Measurements from ENCODE around the gene C11orf52. TPM values are rescaled to one million over a fixed set of nuclear protein-coding genes. Genes with fewer than 3 reads are reported as not detected.

Gene C11orf52
- total and polyA plus RNA-seq, 2 of the 13 experiments (the other 11 are each of a cell fraction or from before 2014, with no cell fraction given) = 7.4 to 11.0 TPM

DNA sequence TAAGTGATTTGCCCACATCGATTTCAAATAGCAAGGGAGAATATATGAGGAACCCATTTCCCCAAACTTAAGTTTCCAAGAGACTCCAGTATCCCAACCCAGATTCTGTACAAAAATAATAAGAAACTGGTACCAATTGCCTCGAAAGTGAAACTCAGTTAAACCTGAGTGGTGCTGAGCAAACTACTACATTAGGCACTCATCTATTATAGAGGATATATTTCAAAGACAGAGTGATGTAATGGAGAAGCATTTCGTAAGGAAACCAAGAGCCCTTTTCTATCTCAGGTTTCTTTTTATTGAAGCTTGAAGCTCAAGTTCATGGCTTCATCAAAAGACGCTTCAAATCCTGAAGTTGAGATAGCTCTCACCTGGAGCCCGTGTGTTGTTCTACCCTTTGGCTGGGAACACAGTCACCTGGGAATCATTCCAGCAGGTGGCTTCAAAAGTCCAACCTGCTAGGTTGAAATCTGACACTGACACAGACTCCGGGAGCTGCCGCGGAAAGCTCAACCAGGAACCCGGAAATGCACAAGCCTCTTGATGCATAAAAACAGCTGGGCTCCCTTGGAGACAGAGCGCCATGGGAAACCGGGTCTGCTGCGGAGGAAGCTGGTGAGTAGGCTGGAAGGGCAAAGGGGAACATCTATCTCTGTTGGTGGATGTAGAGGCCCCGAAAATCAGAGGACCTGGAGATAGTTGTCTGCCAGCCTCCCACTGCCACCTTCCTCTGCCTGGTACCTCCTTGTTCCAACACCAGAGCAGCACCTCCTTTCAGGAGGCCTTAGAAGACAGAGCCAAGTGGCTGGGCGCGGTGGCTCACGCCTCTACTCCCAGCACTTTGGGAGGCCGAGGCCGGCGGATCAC lies at the start of gene C11orf52 (continued):
- TF ChIP-seq, protein P1, sequence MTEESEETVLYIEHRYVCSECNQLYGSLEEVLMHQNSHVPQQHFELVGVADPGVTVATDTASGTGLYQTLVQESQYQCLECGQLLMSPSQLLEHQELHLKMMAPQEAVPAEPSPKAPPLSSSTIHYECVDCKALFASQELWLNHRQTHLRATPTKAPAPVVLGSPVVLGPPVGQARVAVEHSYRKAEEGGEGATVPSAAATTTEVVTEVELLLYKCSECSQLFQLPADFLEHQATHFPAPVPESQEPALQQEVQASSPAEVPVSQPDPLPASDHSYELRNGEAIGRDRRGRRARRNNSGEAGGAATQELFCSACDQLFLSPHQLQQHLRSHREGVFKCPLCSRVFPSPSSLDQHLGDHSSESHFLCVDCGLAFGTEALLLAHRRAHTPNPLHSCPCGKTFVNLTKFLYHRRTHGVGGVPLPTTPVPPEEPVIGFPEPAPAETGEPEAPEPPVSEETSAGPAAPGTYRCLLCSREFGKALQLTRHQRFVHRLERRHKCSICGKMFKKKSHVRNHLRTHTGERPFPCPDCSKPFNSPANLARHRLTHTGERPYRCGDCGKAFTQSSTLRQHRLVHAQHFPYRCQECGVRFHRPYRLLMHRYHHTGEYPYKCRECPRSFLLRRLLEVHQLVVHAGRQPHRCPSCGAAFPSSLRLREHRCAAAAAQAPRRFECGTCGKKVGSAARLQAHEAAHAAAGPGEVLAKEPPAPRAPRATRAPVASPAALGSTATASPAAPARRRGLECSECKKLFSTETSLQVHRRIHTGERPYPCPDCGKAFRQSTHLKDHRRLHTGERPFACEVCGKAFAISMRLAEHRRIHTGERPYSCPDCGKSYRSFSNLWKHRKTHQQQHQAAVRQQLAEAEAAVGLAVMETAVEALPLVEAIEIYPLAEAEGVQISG (CRISPR knock-in tag; IDR thresholded peaks at IDR 0.05) = peak; percentile 55; the same call in 1 of the 2 replicates
- TF ChIP-seq, protein P2, sequence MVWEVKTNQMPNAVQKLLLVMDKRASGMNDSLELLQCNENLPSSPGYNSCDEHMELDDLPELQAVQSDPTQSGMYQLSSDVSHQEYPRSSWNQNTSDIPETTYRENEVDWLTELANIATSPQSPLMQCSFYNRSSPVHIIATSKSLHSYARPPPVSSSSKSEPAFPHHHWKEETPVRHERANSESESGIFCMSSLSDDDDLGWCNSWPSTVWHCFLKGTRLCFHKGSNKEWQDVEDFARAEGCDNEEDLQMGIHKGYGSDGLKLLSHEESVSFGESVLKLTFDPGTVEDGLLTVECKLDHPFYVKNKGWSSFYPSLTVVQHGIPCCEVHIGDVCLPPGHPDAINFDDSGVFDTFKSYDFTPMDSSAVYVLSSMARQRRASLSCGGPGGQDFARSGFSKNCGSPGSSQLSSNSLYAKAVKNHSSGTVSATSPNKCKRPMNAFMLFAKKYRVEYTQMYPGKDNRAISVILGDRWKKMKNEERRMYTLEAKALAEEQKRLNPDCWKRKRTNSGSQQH (CRISPR knock-in tag; IDR thresholded peaks at IDR 0.05; ENCODE audit: low read depth) = no peak
- no peak for TF ChIP-seq AGO2 (optimal IDR thresholded peaks at IDR 0.05; ENCODE audit: low read depth, low read length)
- no peak for TF ChIP-seq ZNF24 (IDR thresholded peaks at IDR 0.05)
- TF ChIP-seq NR2C2 (CRISPR knock-in tag; IDR thresholded peaks at IDR 0.05; ENCODE audit: borderline replicate concordance) = no peak; the same call in none of the 2 replicates
- TF ChIP-seq, protein P3, sequence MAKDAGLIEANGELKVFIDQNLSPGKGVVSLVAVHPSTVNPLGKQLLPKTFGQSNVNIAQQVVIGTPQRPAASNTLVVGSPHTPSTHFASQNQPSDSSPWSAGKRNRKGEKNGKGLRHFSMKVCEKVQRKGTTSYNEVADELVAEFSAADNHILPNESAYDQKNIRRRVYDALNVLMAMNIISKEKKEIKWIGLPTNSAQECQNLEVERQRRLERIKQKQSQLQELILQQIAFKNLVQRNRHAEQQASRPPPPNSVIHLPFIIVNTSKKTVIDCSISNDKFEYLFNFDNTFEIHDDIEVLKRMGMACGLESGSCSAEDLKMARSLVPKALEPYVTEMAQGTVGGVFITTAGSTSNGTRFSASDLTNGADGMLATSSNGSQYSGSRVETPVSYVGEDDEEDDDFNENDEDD (CRISPR knock-in tag; IDR thresholded peaks at IDR 0.05; ENCODE audit: borderline replicate concordance) = peak; percentile 44; the same call in 1 of the 2 replicates
- 0 out of 2 replicates have a peak, but pooled peaks have one; percentile 38 for TF ChIP-seq NCOA1 (CRISPR knock-in tag; IDR thresholded peaks at IDR 0.05)
- TF ChIP-seq ZNF747 (CRISPR knock-in tag; IDR thresholded peaks at IDR 0.05; ENCODE audit: borderline replicate concordance) = no peak
- TF ChIP-seq CREM (IDR thresholded peaks at IDR 0.05) = peak; percentile 27
- no peak for TF ChIP-seq CREM (CRISPR knock-in tag; IDR thresholded peaks at IDR 0.05)
- TF ChIP-seq ZNF264 (CRISPR knock-in tag; IDR thresholded peaks at IDR 0.05) = peak; percentile 59; the same call in 1 of the 2 replicates
- no peak for TF ChIP-seq JUN (CRISPR knock-in tag; IDR thresholded peaks at IDR 0.05)
- TF ChIP-seq, protein P4, sequence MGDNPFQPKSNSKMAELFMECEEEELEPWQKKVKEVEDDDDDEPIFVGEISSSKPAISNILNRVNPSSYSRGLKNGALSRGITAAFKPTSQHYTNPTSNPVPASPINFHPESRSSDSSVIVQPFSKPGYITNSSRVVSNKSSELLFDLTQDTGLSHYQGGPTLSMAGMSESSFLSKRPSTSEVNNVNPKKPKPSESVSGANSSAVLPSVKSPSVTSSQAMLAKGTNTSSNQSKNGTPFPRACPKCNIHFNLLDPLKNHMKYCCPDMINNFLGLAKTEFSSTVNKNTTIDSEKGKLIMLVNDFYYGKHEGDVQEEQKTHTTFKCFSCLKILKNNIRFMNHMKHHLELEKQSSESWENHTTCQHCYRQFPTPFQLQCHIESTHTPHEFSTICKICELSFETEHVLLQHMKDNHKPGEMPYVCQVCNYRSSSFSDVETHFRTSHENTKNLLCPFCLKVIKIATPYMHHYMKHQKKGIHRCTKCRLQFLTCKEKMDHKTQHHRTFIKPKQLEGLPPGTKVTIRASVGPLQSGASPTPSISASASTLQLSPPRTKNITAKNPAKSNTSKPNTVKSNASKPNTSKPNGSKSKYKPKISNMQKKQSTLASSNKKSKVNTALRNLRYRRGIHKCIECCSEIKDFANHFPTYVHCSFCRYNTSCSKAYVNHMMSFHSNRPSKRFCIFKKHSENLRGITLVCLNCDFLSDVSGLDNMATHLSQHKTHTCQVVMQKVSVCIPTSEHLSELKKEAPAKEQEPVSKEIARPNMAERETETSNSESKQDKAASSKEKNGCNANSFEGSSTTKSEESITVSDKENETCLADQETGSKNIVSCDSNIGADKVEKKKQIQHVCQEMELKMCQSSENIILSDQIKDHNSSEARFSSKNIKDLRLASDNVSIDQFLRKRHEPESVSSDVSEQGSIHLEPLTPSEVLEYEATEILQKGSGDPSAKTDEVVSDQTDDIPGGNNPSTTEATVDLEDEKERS (CRISPR knock-in tag; IDR thresholded peaks at IDR 0.05) = no peak
- no peak for TF ChIP-seq SOX13 (IDR thresholded peaks at IDR 0.05)
- TF ChIP-seq SOX13 (CRISPR knock-in tag; conservative IDR thresholded peaks at IDR 0.05 in 1 of 2, IDR thresholded peaks at IDR 0.05 in 1 of 2) = peak in 1 of 2 experiments; percentile 38; a peak in 1 of 4 replicates
- TF ChIP-seq ZNF776 (CRISPR knock-in tag; IDR thresholded peaks at IDR 0.05) = no peak
- TF ChIP-seq MXI1 (IDR thresholded peaks at IDR 0.05; ENCODE audit: borderline replicate concordance, low read depth, low read length) = peak; percentile 80; the same call in 1 of the 3 replicates
- 0 out of 2 replicates have a peak, but pooled peaks have one; percentile 44 for TF ChIP-seq MEIS2 (CRISPR knock-in tag; IDR thresholded peaks at IDR 0.05)
- no peak for TF ChIP-seq EED (CRISPR knock-in tag; IDR thresholded peaks at IDR 0.05)
